Fibroblast of mammary gland (primary cell): ENCODE data around the gene SYCP1.
"Not testable (repeated sequence)": the region's sequence is repeated elsewhere in the genome, so short reads cannot be mapped to it uniquely, and the experiment has no call there.

ENCODE experiments used
- DNase-seq: peaks from one replicate; pipeline ENCODE4 v3.0.0-alpha.2; 2010; ENCODE audit warnings: low read depth
- H3K4me3 ChIP-seq: 2 replicates; pipeline ENCODE4 v1.5.1; 2011; ENCODE audit warnings: low read depth, mild to moderate bottlenecking, low read length, moderate library complexity; ENCODE audit not compliant: control insufficient read depth
- TF ChIP-seq, protein P1 (sequence below): conservative IDR thresholded peaks from 2 replicates; pipeline ENCODE4 v1.5.1; 2011; ENCODE audit warnings: low read depth, low read length, inconsistent platforms; ENCODE audit not compliant: control insufficient read depth, insufficient read depth

SYCP1 gene

DNA sequence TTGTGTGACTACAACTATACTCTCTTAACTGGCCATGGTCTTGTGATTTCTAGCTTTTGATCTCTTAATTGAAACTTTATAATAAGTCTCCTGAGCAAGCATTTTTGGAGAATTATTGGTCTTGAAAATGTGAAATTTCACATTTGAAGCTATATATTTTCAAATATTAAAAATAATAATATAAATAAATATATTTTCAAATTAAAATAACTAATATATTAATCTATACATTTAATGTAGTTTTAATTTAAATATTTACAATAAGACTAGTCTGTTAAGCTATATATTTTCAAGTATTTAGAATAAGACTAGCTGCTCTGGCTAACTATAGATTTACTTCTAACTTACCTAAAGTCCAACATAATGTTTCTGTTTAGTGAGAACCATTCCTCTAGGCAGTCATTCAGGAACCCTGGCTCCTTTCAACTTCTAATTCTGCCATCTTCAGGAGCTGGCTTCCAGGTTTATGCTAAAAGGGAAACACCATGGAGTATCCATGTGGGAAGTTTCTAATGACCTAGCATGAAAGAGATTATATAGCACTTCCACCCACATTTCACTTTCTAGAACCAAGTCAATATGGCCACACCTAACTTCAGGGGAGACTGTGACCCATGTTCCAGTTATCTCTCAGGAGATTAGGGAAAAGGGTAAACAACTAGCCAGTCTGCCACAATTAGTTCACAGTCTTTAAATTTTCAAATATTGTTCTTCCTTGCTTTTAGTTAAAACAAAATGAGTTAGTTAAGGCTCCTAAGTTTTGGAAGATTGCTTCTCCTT is 143.0 kb downstream of the SYCP1 start:
- TF ChIP-seq, protein P1, sequence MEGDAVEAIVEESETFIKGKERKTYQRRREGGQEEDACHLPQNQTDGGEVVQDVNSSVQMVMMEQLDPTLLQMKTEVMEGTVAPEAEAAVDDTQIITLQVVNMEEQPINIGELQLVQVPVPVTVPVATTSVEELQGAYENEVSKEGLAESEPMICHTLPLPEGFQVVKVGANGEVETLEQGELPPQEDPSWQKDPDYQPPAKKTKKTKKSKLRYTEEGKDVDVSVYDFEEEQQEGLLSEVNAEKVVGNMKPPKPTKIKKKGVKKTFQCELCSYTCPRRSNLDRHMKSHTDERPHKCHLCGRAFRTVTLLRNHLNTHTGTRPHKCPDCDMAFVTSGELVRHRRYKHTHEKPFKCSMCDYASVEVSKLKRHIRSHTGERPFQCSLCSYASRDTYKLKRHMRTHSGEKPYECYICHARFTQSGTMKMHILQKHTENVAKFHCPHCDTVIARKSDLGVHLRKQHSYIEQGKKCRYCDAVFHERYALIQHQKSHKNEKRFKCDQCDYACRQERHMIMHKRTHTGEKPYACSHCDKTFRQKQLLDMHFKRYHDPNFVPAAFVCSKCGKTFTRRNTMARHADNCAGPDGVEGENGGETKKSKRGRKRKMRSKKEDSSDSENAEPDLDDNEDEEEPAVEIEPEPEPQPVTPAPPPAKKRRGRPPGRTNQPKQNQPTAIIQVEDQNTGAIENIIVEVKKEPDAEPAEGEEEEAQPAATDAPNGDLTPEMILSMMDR, result no peak
- DNase-seq, result no peak

GRCh38 chr1:115006191-115006590 is 151.5 kb downstream of the SYCP1 start:
- TF ChIP-seq, protein P1, result no peak
- no peak overlapping the region for H3K4me3 ChIP-seq
- no peak for DNase-seq

More for the DNA sequence above, 143.0 kb downstream of the SYCP1 start:
- no peak overlapping the region for H3K4me3 ChIP-seq

GRCh38 chr1:115012006-115012405 is 157.3 kb downstream of the SYCP1 start:
- TF ChIP-seq, protein P1, result no peak
- DNase-seq, result no peak
- H3K4me3 ChIP-seq, result no peak overlapping the region

DNA sequence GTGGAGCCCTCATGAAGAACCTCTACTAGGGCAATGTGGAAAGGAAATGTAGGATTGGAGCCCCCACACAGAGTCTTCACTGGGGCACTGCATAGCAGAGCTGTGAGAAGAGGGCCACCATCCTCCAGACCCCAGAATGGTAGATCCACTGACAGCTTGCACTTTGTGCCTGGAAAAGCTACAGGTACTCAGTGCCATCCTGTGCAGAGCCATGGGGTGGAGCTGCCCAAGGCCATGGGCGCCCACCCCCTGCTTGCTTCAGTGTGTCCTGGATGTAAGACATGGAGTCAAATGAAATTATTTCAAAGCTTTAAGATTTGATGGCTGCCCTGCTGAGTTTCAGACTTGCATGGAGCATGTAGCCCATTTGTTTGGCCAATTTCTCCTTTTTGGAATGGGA is 157.8 kb downstream of the SYCP1 start:
- no peak for DNase-seq
- TF ChIP-seq, protein P1, result no peak
- H3K4me3 ChIP-seq, result no peak overlapping the region

DNA sequence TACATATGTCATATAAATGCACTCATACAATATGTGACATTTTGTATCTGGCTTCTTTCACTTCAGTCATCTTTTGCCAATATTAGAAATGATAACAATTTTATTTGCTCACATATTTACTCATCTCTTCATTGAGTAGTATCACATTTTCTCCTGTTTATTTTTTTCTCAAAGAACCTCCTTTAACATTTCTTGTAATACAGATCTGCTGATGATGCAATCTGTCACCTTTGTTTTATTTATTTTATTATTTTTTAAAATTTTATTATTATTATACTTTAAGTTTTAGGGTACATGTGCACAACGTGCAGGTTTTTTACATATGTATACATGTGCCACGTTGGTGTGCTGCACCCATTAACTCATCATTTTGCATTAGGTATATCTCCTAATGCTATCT is 159.1 kb downstream of the SYCP1 start:
- TF ChIP-seq, protein P1, result no peak

DNA sequence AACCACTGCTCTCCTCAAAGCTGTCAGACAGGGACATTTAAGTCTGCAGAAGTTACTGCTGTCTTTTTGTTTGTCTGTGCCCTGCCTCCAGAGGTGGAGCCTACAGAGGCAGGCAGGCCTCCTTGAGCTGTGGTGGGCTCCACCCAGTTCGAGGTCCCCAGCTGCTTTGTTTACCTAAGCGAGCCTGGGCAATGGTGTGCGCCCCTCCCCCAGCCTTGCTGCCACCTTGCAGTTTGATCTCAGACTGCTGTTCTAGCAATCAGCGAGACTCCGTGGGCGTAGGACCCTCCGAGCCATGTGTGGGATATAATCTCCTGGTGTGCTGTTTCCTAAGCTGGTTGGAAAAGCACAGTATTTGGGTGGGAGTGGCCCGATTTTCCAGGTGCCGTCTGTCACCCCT is 164.9 kb downstream of the SYCP1 start:
- H3K4me3 ChIP-seq, DNase-seq: not testable (repeated sequence)

More for the DNA sequence above, 159.1 kb downstream of the SYCP1 start:
- no peak overlapping the region for H3K4me3 ChIP-seq
- no peak for DNase-seq

- TF ChIP-seq, protein P1, result no peak
- no peak overlapping the region for H3K4me3 ChIP-seq
- DNase-seq, result no peak
These were observed 166.5 kb downstream of the SYCP1 start for GRCh38 chr1:115021145-115021544.
